ENCODE measurements around the gene NPAS3. TPM values are rescaled to one million over a fixed set of nuclear protein-coding genes. Genes with fewer than 3 reads are reported as not detected.

The NPAS3 gene
- total RNA-seq, 6 experiments from 2014 or later, result 0.11 to 0.83 (median 0.21) TPM; not detected in 2

DNA sequence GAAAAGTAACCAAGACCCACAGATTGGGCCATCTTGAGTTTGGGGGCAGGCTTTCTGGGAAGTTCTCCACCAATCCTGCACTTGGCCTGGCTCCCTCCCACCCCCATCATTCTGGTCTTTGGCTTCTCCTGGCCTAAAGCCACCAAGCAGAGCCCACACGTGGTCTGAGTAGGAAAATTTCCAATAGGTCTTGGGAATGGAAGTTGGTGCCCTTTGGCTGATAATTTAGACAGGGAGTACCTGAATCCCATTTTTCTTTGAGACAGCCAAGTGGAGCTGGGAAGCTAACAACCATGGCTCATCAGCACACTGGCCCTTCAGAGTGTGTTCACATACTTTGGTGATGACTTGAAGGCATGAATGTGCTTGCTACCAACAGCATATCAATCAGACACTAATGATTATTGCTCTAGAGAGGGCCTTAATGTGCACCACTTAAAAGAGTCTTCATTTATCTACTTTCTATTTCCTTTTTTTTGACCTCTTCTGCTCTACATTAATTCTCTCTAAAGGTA is 856.2 kb downstream of the NPAS3 start:
- Histone ChIP-seq H3K4me1 (no peaks in the 10 kb centered on the region), H3K36me3 (no peaks in the 10 kb centered on the region), H3K27me3 (no peaks in the 10 kb centered on the region), H3K9me3 (no peaks in the 10 kb centered on the region), H3K4me3 (no peak overlapping the region), H3K27ac (no peak overlapping the region)
- 58% methylated on average over 1 of the region's 1 CpG for WGBS (ENCODE audit: insufficient coverage, low coverage, low lambda C conversion rate, missing lambda C conversion rate)
- intact Hi-C loops (cut with DNase I), result loop anchor here in 1 of 2 donors (10.0 kb wide), 1 partner anchor 1220 kb away; no protein-coding TSS in a partner anchor
- DNase-seq, result no peak
- no peak for TF ChIP-seq POLR2A (IDR thresholded peaks at IDR 0.05)
- TF ChIP-seq, protein P1, sequence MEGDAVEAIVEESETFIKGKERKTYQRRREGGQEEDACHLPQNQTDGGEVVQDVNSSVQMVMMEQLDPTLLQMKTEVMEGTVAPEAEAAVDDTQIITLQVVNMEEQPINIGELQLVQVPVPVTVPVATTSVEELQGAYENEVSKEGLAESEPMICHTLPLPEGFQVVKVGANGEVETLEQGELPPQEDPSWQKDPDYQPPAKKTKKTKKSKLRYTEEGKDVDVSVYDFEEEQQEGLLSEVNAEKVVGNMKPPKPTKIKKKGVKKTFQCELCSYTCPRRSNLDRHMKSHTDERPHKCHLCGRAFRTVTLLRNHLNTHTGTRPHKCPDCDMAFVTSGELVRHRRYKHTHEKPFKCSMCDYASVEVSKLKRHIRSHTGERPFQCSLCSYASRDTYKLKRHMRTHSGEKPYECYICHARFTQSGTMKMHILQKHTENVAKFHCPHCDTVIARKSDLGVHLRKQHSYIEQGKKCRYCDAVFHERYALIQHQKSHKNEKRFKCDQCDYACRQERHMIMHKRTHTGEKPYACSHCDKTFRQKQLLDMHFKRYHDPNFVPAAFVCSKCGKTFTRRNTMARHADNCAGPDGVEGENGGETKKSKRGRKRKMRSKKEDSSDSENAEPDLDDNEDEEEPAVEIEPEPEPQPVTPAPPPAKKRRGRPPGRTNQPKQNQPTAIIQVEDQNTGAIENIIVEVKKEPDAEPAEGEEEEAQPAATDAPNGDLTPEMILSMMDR (IDR thresholded peaks at IDR 0.05), result no peak
- ATAC-seq, result no peak

DNA sequence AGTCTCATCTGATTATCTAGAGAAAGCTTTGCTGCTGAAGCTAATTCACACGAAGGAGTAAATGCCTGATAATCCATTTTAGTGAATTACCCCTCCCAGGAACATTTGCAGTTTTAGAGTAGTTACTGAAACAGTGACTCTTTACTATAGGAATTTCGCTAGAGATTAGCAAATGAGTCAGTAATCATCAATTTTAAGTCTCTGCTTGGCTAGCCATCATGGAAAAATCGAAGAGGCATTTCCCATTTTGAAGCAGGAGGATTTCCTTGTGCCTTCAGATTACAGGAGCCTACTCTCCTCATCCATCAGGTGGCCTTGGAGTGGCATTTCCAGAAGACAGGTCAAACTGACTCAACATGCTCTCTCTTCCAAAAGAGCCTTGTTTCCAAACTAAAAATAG is 857.7 kb downstream of the NPAS3 start:
- 34% methylated on average over 3 of the region's 3 CpGs for WGBS (ENCODE audit: insufficient coverage, low coverage, low lambda C conversion rate, missing lambda C conversion rate)
- DNase-seq (no peak), ATAC-seq (no peak)
- intact Hi-C loops (cut with DNase I), result loop anchor here in 1 of 2 donors (10.0 kb wide), 1 partner anchor 1222 kb away; no protein-coding TSS in a partner anchor
- Histone ChIP-seq H3K36me3 (no peaks in the 10 kb centered on the region), H3K27ac (no peak overlapping the region), H3K27me3 (no peaks in the 10 kb centered on the region), H3K9me3 (no peaks in the 10 kb centered on the region), H3K4me1 (no peaks in the 10 kb centered on the region), H3K4me3 (no peak overlapping the region)
- TF ChIP-seq, protein P1 (IDR thresholded peaks at IDR 0.05), result no peak
- no peak for TF ChIP-seq POLR2A (IDR thresholded peaks at IDR 0.05)

DNA sequence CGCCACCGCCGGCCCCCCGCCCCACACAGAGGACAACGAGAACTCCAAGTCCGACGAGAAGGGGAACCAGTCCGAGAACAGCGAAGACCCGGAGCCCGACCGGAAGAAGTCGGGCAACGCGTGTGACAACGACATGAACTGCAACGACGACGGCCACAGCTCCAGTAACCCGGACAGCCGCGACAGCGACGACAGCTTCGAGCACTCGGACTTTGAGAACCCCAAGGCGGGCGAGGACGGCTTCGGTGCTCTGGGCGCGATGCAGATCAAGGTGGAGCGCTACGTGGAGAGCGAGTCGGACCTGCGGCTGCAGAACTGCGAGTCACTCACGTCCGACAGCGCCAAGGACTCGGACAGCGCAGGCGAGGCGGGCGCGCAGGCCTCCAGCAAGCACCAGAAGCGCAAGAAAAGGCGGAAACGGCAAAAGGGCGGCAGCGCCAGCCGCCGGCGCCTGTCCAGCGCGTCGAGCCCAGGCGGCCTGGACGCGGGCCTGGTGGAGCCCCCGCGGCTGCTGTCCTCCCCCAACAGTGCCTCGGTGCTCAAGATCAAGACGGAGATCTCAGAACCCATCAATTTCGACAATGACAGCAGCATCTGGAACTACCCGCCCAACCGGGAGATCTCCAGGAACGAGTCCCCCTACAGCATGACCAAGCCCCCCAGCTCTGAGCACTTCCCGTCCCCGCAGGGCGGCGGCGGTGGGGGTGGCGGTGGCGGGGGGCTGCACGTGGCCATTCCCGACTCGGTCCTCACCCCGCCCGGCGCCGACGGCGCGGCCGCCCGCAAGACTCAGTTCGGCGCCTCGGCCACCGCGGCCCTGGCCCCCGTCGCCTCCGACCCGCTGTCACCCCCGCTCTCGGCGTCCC is 861.3 kb downstream of the NPAS3 start:
- TF ChIP-seq, protein P1 (IDR thresholded peaks at IDR 0.05), result no peak
- TF ChIP-seq POLR2A (IDR thresholded peaks at IDR 0.05), result no peak
- H3K4me1 ChIP-seq, result no peaks in the 10 kb centered on the region
- no peaks in the 10 kb centered on the region for H3K9me3 ChIP-seq
- no peaks in the 10 kb centered on the region for H3K36me3 ChIP-seq
- H3K27ac ChIP-seq, result no peak overlapping the region
- peak; percentile 28 to 52 (median 36) for ATAC-seq
- no peaks in the 10 kb centered on the region for H3K27me3 ChIP-seq
- 49% methylated on average over 24 of the region's 100 CpGs for WGBS (ENCODE audit: insufficient coverage, low coverage, low lambda C conversion rate, missing lambda C conversion rate)
- H3K4me3 ChIP-seq, result no peak overlapping the region
- intact Hi-C loops (cut with DNase I), result loop anchor here in 1 of 2 donors (10.0 kb wide), 1 partner anchor 1225 kb away; no protein-coding TSS in a partner anchor
- peak in 1 of 3 donors; percentile 55 for DNase-seq

DNA sequence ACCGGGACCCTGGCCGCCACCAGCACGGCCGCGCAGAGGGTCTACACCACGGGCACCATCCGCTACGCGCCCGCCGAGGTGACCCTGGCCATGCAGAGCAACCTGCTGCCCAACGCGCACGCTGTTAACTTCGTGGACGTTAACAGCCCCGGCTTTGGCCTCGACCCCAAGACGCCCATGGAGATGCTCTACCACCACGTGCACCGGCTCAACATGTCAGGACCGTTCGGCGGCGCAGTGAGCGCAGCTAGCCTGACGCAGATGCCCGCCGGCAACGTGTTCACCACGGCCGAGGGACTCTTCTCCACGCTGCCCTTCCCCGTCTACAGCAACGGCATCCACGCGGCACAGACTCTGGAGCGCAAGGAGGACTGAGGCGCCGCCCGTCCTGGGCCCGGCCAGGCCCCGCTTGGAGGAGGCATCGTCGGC is 862.1 kb downstream of the NPAS3 start:
- ATAC-seq (peak in 1 of 4 donors; percentile 12), DNase-seq (no peak)
- TF ChIP-seq, protein P1 (IDR thresholded peaks at IDR 0.05), result no peak
- no peak for TF ChIP-seq POLR2A (IDR thresholded peaks at IDR 0.05)
- Histone ChIP-seq H3K36me3 (no peaks in the 10 kb centered on the region), H3K27me3 (no peaks in the 10 kb centered on the region), H3K27ac (no peak overlapping the region), H3K9me3 (no peaks in the 10 kb centered on the region), H3K4me3 (no peak overlapping the region), H3K4me1 (no peaks in the 10 kb centered on the region)
- WGBS (ENCODE audit: insufficient coverage, low coverage, low lambda C conversion rate, missing lambda C conversion rate), result no CpG with 5 or more reads among the region's 45 CpGs
- intact Hi-C loops (cut with DNase I), result no loop called here
